Esophagus muscularis mucosa (tissue), 4 donors: Measurements from ENCODE around the gene KRT38. TPM values are rescaled to one million over a fixed set of nuclear protein-coding genes. Genes with fewer than 3 reads are reported as not detected.
A peak's percentile ranks its signal among the peaks of the same experiment; 100 is the strongest.

Source experiments
- DNase-seq: peaks from one replicate; pipeline ENCODE4 v3.0.0-alpha.2; 2017; ENCODE audit errors: extremely low spot score
- H3K27ac ChIP-seq, 4 donors: fragments of 200-600 bp; sonication (generic); replicated peaks in 1 of 4; 1 replicate in 3 of 4; 2 replicates in 1 of 4; pipeline ENCODE4 v1.5.1; 2016 to 2019; ENCODE audit warnings: mild to moderate bottlenecking in 1 of 4
- H3K27me3 ChIP-seq, 4 donors: fragments of 200-600 bp; sonication (generic); one replicate each; pipeline versions ENCODE4 v1.5.1 to v1.6.0; 2016 to 2019
- H3K36me3 ChIP-seq, 4 donors: fragments of 200-600 bp; sonication (generic); one replicate each; pipeline ENCODE4 v1.5.1; 2016 to 2019
- H3K4me1 ChIP-seq, 4 donors: fragments of 200-600 bp; sonication (generic); one replicate each; pipeline ENCODE4 v1.5.1; 2016 to 2019
- H3K4me3 ChIP-seq, 4 donors: fragments of 200-600 bp; sonication (generic); 1 replicate in 2 of 4; 2 replicates in 2 of 4; pipeline ENCODE4 v1.5.1; 2016 to 2019; ENCODE audit warnings: mild to moderate bottlenecking in 4 of 4, moderate library complexity in 1 of 4
- H3K9me3 ChIP-seq, 4 donors: fragments of 200-600 bp; sonication (generic); 1 replicate in 3 of 4; 2 replicates in 1 of 4; pipeline ENCODE4 v1.5.1; 2016 to 2019
- EP300 ChIP-seq: sonication (generic); formaldehyde crosslinking; IDR thresholded peaks from one replicate; pipeline ENCODE4 v1.6.1; 2017; ENCODE audit warnings: antibody characterized with exemption
- POLR2A ChIP-seq: fragments of 450-650 bp; IDR thresholded peaks from one replicate; pipeline ENCODE4 v1.6.1; 2017; ENCODE audit warnings: antibody characterized with exemption, moderate library complexity, mild to moderate bottlenecking, low read depth
- POLR2AphosphoS5 ChIP-seq, 2 donors: sonication (generic); formaldehyde crosslinking; IDR thresholded peaks; one replicate each; pipeline ENCODE4 v1.6.1; 2017; ENCODE audit warnings: antibody characterized with exemption in 2 of 2
- WGBS: methylation state at CpG from one replicate; pipeline ENCODE4 v1.1.5; 2018; 5-methylcytosine and 5-hydroxymethylcytosine counted together
- intact Hi-C: fragments of 100-400 bp; cut with DNase I; formaldehyde crosslinking; loops from one replicate; pipeline ENCODE4 v1.15.1; 2023
- total RNA-seq, 4 donors: library from RNA; depleted of rRNA; stranded (reverse); fragments of >200 nt; gene quantifications; one replicate each; pipeline versions ENCODE4 v1.1.0 to v1.2.1, GENCODE V29; 2016
- TF ChIP-seq, protein P1 (sequence below), 3 experiments: fragments of 200-600 bp in 2 of 3; fragments of 450-650 bp in 1 of 3; sonication (generic) in 2 of 3; IDR thresholded peaks; one replicate each; pipeline ENCODE4 v1.5.1; 2017 to 2019; ENCODE audit warnings: antibody characterized with exemption in 3 of 3, mild to moderate bottlenecking in 2 of 3, moderate library complexity in 1 of 3

Gene KRT38
- total RNA-seq, 4 donors from 2014 or later = not detected

DNA sequence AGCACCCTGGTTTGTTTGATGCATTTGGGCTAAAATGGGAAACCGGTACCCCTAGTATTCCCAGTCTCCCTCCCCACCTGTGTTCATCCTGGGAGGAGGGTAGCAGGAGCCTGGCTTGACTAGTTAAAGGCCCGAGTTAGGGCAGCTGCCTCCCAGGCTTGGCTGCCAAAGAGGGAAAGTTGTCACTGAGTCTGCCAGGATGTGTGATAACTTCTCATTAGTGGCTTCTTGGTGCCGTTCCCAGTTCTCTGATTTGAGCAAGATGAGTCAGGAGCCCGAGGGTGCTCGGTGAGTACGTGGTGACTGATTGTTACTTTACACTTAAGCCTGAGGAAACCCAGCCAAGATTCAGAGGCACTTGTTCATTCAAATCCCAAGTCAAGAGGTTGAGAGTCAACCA lies 23.9 kb upstream of the KRT38 start:
- Histone ChIP-seq H3K27me3 (no peaks in the 10 kb centered on the region), H3K4me3 (no peak overlapping the region), H3K27ac (peak overlapping the region in 1 of 4 donors; percentile 59), H3K36me3 (no peaks in the 10 kb centered on the region), H3K9me3 (peaks cover 0 to 11% (median 3%) of the 10 kb centered on the region in 4 donors), H3K4me1 (peaks cover 13 to 33% (median 31%) of the 10 kb centered on the region in 4 donors)
- TF ChIP-seq POLR2AphosphoS5 (IDR thresholded peaks at IDR 0.05) = peak; percentile 65 to 85
- TF ChIP-seq EP300 = no peak
- no peak for TF ChIP-seq POLR2A
- 13% methylated on average over 3 of the region's 6 CpGs for WGBS
- no peak for DNase-seq
- intact Hi-C loops = no loop called here

DNA sequence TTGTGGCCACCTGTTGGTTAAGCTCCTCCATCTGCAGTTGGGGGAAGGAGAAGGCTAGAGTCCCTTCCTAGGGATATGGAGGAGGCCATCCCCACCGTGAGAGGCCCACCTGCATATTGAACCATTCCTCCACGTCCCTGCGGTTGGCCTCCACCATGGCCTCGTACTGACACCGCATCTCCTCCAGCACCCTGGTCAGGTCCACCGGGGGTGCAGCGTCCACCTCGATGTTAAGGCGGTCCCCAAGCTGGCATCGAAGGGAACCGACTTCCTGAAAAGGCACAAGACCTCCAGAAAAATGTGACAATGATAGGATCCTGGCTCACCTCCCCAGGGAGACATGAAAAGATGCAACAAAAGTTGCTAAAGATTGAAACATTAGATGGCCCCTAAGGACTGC lies 23.4 kb upstream of the KRT38 start:
- Histone ChIP-seq H3K4me1 (peaks cover 13 to 33% (median 31%) of the 10 kb centered on the region in 4 donors), H3K36me3 (no peaks in the 10 kb centered on the region), H3K4me3 (no peak overlapping the region), H3K9me3 (peaks cover 0 to 11% (median 3%) of the 10 kb centered on the region in 4 donors), H3K27me3 (no peaks in the 10 kb centered on the region), H3K27ac (peak overlapping the region in 1 of 4 donors; percentile 59)
- TF ChIP-seq POLR2A (no peak), POLR2AphosphoS5 (IDR thresholded peaks at IDR 0.05) (no peak), EP300 (no peak)
- TF ChIP-seq, protein P1, sequence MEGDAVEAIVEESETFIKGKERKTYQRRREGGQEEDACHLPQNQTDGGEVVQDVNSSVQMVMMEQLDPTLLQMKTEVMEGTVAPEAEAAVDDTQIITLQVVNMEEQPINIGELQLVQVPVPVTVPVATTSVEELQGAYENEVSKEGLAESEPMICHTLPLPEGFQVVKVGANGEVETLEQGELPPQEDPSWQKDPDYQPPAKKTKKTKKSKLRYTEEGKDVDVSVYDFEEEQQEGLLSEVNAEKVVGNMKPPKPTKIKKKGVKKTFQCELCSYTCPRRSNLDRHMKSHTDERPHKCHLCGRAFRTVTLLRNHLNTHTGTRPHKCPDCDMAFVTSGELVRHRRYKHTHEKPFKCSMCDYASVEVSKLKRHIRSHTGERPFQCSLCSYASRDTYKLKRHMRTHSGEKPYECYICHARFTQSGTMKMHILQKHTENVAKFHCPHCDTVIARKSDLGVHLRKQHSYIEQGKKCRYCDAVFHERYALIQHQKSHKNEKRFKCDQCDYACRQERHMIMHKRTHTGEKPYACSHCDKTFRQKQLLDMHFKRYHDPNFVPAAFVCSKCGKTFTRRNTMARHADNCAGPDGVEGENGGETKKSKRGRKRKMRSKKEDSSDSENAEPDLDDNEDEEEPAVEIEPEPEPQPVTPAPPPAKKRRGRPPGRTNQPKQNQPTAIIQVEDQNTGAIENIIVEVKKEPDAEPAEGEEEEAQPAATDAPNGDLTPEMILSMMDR (IDR thresholded peaks at IDR 0.05) = no peak
- intact Hi-C loops = no loop called here
- DNase-seq = no peak
- 91% methylated on average over 11 of the region's 11 CpGs for WGBS

DNA sequence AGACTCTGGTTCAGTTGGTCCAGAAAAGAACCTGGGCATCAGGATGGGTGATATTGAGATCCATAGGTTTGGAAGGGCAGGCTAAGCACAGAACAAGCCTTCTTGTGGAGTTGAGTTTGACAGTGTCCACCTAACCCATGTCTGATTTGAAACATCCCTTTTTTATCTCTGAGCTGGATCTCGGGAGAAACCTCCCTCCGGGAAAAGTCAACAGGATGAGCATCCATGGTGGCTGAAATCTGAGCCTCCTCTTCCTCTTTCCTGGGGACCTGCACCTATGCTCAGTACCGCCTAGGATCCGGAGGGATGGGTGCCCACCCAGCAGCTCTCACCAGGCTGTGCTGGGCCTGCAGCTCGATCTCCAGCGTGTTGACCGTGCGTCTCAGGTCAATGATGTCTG lies 23.0 kb upstream of the KRT38 start:
- 96% methylated on average over 8 of the region's 8 CpGs for WGBS
- peak overlapping the region in 1 of 4 donors; percentile 59 for H3K27ac ChIP-seq
- H3K9me3 ChIP-seq = peaks cover 0 to 10% (median 3%) of the 10 kb centered on the region in 4 donors
- H3K36me3 ChIP-seq = no peaks in the 10 kb centered on the region
- intact Hi-C loops = no loop called here
- TF ChIP-seq POLR2AphosphoS5 (IDR thresholded peaks at IDR 0.05) = no peak
- TF ChIP-seq, protein P1 (IDR thresholded peaks at IDR 0.05) = no peak
- TF ChIP-seq EP300 = no peak
- H3K4me1 ChIP-seq = peaks cover 13 to 33% (median 32%) of the 10 kb centered on the region in 4 donors
- no peak overlapping the region for H3K4me3 ChIP-seq
- no peak for DNase-seq
- H3K27me3 ChIP-seq = no peaks in the 10 kb centered on the region

DNA sequence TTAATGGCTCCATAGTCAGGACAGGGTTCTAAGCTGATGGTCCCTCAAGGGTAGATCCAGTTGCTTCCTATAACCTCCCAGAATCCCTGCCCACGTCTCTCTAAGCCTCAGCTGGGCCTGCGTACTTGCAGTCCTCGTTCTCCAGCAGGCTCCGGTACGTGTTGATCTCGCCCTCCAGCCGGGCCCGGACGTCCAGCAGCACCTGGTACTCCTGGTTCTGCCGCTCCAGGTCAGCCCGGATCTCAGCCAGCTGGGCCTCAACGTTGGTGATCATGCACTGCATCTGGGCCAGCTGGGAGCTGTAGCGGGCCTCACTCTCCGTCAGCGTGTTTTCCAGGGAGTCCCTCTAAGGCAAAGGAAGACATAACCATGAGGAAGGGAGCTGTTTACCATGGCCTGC lies 21.9 kb upstream of the KRT38 start:
- peaks cover 0 to under 1% (median 0%) of the 10 kb centered on the region in 4 donors for H3K9me3 ChIP-seq
- intact Hi-C loops = no loop called here
- no peak overlapping the region for H3K27ac ChIP-seq
- H3K4me3 ChIP-seq = no peak overlapping the region
- TF ChIP-seq, protein P1 (IDR thresholded peaks at IDR 0.05) = no peak
- TF ChIP-seq POLR2A (no peak), EP300 (no peak), POLR2AphosphoS5 (IDR thresholded peaks at IDR 0.05) (no peak)
- DNase-seq = no peak
- WGBS = 80% methylated on average over 15 of the region's 15 CpGs
- no peaks in the 10 kb centered on the region for H3K27me3 ChIP-seq
- peaks cover 13 to 44% (median 42%) of the 10 kb centered on the region in 4 donors for H3K4me1 ChIP-seq
- H3K36me3 ChIP-seq = no peaks in the 10 kb centered on the region

DNA sequence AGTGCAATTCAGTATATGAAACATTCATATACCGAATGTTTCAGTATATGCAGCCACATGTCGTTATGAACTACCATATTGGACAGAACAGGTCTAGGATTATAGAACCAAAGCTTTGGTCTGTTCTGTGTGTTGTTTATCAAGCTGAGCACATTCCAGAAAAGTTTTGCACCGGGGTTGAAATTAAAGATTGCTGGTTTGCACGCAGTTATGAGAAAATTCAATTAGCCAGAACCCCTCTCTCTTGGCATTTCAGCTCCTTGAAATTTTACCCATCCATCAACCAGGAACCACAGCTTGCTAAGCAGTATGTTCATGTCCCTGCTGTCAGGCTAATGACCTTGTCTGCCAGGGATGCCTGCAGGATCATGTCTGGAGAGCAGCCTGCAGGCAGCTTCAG lies 16.9 kb upstream of the KRT38 start:
- H3K4me3 ChIP-seq = no peak overlapping the region
- TF ChIP-seq POLR2AphosphoS5 (IDR thresholded peaks at IDR 0.05) (no peak), POLR2A (no peak), EP300 (no peak)
- TF ChIP-seq, protein P1 (IDR thresholded peaks at IDR 0.05) = no peak
- intact Hi-C loops = no loop called here
- H3K27ac ChIP-seq = no peak overlapping the region
- H3K4me1 ChIP-seq = peaks cover 0 to 27% (median 23%) of the 10 kb centered on the region in 4 donors
- H3K9me3 ChIP-seq = no peaks in the 10 kb centered on the region
- no peaks in the 10 kb centered on the region for H3K36me3 ChIP-seq
- H3K27me3 ChIP-seq = no peaks in the 10 kb centered on the region
- 34% methylated on average over 4 of the region's 4 CpGs for WGBS
- no peak for DNase-seq
